ENCODE data around the gene RBM45.

DNA sequence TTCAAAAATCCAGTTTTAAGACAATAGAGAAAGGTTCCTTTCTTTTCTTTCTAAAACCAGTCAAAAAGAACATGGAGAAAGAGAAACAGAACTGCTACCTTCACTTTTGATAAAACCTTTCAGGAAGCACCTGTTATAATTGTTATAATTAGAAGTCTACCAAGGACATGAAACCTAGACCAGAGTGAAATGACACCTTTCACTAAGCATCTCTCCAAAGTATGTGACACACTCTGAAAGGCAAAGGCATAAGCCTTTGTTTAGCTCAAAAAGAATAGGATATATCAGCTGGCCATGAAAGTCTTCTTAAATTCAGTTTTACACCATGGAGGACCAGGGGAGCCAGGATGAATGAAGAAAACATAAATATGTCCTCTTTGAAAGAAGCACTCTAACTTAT lies 18.8 kb upstream of the RBM45 start:
- TF ChIP-seq, protein P1, sequence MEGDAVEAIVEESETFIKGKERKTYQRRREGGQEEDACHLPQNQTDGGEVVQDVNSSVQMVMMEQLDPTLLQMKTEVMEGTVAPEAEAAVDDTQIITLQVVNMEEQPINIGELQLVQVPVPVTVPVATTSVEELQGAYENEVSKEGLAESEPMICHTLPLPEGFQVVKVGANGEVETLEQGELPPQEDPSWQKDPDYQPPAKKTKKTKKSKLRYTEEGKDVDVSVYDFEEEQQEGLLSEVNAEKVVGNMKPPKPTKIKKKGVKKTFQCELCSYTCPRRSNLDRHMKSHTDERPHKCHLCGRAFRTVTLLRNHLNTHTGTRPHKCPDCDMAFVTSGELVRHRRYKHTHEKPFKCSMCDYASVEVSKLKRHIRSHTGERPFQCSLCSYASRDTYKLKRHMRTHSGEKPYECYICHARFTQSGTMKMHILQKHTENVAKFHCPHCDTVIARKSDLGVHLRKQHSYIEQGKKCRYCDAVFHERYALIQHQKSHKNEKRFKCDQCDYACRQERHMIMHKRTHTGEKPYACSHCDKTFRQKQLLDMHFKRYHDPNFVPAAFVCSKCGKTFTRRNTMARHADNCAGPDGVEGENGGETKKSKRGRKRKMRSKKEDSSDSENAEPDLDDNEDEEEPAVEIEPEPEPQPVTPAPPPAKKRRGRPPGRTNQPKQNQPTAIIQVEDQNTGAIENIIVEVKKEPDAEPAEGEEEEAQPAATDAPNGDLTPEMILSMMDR (IDR thresholded peaks at IDR 0.05 in 8 of 11, conservative IDR thresholded peaks at IDR 0.05 in 3 of 11) = no peak
- TF ChIP-seq POLR2A (IDR thresholded peaks at IDR 0.05) (no peak), POLR2AphosphoS5 (IDR thresholded peaks at IDR 0.05) (no peak)
